NOMO-1 (cell line): ENCODE data around the gene IFNA2.
"Not testable (repeated sequence)": the region's sequence is repeated elsewhere in the genome, so short reads cannot be mapped to it uniquely, and the experiment has no call there.

Experiments used
- DNase-seq, 2 experiments: peaks; one replicate each; lab custom pipeline; 2025; ENCODE audit not compliant: unreplicated experiment in 2 of 2; lab: John Stamatoyannopoulos, UW

Gene IFNA2

GRCh38 chr9:21383627-21384026, 1.6 kb downstream of the IFNA2 start:
- no peak for DNase-seq

- DNase-seq, result no peak
These were observed 3.5 kb downstream of the IFNA2 start for GRCh38 chr9:21381448-21382339.

GRCh38 chr9:21371467-21371866, 13.7 kb downstream of the IFNA2 start:
- DNase-seq, result not testable (repeated sequence)

- no peak for DNase-seq
These were observed 17.2 kb downstream of the IFNA2 start, which contains the start of gene IFNA13 for GRCh38 chr9:21367957-21368356. Gene IFNA13 (minus strand): TSS chr9:21368057. CDS start chr9:21368010, 47 bp downstream.

- DNase-seq, result not testable (repeated sequence)
These were observed 18.0 kb downstream of the IFNA2 start for GRCh38 chr9:21367169-21367568.

GRCh38 chr9:21362287-21362686, 22.9 kb downstream of the IFNA2 start:
- DNase-seq, result no peak

GRCh38 chr9:21357479-21358460, 27.4 kb downstream of the IFNA2 start:
- no peak for DNase-seq

- no peak for DNase-seq
These were observed 34.4 kb downstream of the IFNA2 start, which contains the start of gene IFNA6 for GRCh38 chr9:21350787-21351186. Gene IFNA6 (minus strand): TSS chr9:21350887. CDS start chr9:21350887, 0 bp downstream.

GRCh38 chr9:21348430-21348970, 36.7 kb downstream of the IFNA2 start:
- DNase-seq, result no peak

- no peak for DNase-seq
These were observed 44.5 kb downstream of the IFNA2 start for GRCh38 chr9:21340735-21341134.

GRCh38 chr9:21336457-21336856, 48.7 kb downstream of the IFNA2 start:
- no peak for DNase-seq

- DNase-seq, result no peak
These were observed 50.2 kb downstream of the IFNA2 start, which contains the start of gene KLHL9 for GRCh38 chr9:21334701-21335632. Gene KLHL9 (minus strand): TSS chr9:21335404. CDS start chr9:21334859, 545 bp downstream.
